ENCODE measurements around the gene RILPL2.
"Not testable (repeated sequence)": the region's sequence is repeated elsewhere in the genome, so short reads cannot be mapped to it uniquely, and the experiment has no call there.

The RILPL2 gene

GRCh38 chr12:123384318-123384993 is 52.0 kb downstream of the RILPL2 start:
- DNase-seq (ENCODE audit: low read depth in 2 of 2): no peak

GRCh38 chr12:123382684-123383083 is 53.8 kb downstream of the RILPL2 start:
- DNase-seq (ENCODE audit: low read depth in 2 of 2): no peak

GRCh38 chr12:123379391-123379790 is 57.1 kb downstream of the RILPL2 start:
- DNase-seq (ENCODE audit: low read depth in 2 of 2): no peak

- not testable (repeated sequence) for DNase-seq (ENCODE audit: low read depth in 2 of 2)
Observed at GRCh38 chr12:123372415-123372814, 64.1 kb downstream of the RILPL2 start.

- DNase-seq (ENCODE audit: low read depth in 2 of 2): not testable (repeated sequence)
Observed at GRCh38 chr12:123371667-123372368, 64.7 kb downstream of the RILPL2 start.

GRCh38 chr12:123369229-123369628 is 67.3 kb downstream of the RILPL2 start:
- DNase-seq (ENCODE audit: low read depth in 2 of 2): no peak

- DNase-seq (ENCODE audit: low read depth in 2 of 2): not testable (repeated sequence)
Observed at GRCh38 chr12:123368431-123368830, 68.1 kb downstream of the RILPL2 start.

- DNase-seq (ENCODE audit: low read depth in 2 of 2): no peak
Observed at GRCh38 chr12:123367511-123367910, 69.0 kb downstream of the RILPL2 start.
